Measurements from ENCODE around the gene ITGB2.

ITGB2 gene

DNA sequence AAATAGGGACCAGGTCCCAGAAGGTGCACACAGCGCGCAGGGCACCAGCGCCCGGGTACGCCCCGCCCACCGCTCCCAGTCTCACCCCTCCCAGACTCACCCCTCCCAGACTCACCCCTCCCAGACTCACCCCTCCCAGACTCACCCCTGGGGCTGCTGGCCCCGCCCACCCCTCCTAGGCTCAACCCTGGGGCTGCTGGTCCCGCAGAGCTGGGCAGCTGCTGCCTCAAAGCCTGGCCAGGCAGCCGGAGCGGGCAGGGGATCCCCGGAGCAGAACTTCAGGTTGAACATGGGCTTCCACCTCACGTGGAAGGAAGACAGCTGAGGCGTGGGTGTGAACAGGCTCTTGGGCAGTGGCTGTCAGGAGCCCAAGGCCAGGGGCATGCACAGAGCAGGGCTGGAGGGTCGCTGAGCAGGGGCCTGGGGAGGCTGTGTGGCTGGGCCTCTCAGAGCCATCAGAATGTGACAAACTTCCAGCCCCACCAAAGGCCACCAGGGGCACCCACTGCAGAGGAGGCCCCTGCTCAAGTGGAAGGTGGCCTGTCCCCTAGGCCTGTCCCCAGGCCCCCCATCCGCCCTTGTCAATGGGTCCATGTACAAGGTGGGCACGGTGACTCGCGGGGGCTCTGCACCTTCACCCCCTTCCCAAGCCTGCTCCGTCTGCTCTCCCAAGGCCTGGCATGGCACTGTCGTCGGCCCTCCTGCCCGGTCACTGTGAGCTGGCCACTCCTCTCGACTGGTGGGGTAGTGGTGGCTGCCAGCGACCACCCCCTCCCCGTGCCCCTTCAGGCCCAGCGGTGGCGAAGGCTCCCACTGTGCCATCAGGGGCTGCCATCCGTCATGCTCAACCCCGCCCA lies 82.4 kb downstream of the ITGB2 start:
- TF ChIP-seq REST (IDR thresholded peaks at IDR 0.05; ENCODE audit: insufficient read depth in 1 of 2, low read depth in 2 of 2, low read length in 2 of 2) (no peak), TAF1 (IDR thresholded peaks at IDR 0.05; ENCODE audit: borderline replicate concordance, insufficient read depth, low read length) (no peak), FOXP2 (optimal IDR thresholded peaks at IDR 0.05; ENCODE audit: borderline replicate concordance, extremely low read depth, extremely low read length, insufficient read depth) (no peak), POLR2AphosphoS5 (IDR thresholded peaks at IDR 0.05; ENCODE audit: low read depth, low read length) (no peak), SIN3A (IDR thresholded peaks at IDR 0.05; ENCODE audit: borderline replicate concordance, insufficient read depth, low read length) (no peak)

DNA sequence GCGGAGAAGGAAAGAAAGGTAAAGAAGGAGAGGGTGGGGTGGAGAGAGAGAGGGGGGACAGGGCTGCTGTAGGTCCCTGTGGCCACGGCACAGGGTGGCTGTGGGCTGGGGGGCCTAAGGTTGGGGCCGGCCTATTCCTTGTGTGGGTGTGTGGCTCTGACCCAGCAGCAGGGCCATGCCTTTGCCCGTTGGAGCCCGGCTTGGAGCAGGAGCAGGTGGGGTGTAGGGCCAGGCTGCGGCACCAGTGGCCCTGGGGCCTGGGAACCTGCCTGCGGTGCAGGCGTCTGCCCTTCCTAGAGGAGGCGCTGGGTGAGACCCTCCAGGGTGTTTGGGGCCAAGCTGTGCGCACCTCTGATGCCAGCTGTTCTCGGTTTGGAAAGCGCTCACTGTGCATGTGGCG lies 83.2 kb downstream of the ITGB2 start:
- no peak for TF ChIP-seq POLR2AphosphoS5 (IDR thresholded peaks at IDR 0.05; ENCODE audit: low read depth, low read length)
- no peak for TF ChIP-seq FOXP2 (optimal IDR thresholded peaks at IDR 0.05; ENCODE audit: borderline replicate concordance, extremely low read depth, extremely low read length, insufficient read depth)
- TF ChIP-seq SIN3A (IDR thresholded peaks at IDR 0.05; ENCODE audit: borderline replicate concordance, insufficient read depth, low read length) = no peak
- TF ChIP-seq REST (IDR thresholded peaks at IDR 0.05; ENCODE audit: insufficient read depth in 1 of 2, low read depth in 2 of 2, low read length in 2 of 2) = no peak
- TF ChIP-seq TAF1 (IDR thresholded peaks at IDR 0.05; ENCODE audit: borderline replicate concordance, insufficient read depth, low read length) = no peak

DNA sequence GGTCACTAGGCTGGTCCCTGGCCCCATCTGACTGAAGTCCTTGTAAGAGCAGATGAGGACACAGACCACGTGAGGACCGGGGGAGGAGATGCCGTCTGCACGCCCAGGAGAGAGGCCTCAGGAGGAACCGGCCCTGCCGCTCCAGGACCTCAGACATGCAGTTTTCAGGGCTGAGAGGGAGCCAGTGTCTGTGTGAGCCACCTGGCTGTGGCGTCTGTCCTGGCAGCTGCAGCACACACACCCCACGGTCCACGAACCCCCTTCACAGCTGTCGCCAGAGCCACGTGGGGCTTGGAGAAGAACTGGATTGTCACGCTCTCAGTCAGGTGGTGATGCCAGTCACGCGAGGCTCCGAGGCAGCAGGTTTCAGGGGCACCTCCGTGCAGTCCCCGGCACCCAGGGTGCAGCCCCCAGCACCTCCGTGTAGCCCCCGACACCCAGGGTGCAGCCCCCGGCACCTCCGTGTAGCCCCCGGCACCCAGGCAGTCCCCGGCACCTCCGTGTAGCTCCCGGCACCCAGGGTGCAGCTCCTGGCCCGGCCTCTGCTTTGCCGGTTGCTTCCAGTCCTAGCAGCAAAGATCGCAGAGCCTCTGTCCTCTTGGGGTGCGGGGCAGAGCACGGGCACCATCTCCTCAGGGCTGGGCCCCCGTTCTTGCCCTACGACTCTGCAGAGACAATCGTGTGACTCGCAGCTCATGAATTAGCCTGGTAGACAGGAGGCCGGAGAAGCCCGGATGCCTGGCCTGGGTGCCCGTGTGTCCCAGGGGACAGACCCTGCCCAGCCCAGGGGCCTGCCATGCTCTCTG lies 83.8 kb downstream of the ITGB2 start:
- TF ChIP-seq FOXP2 (optimal IDR thresholded peaks at IDR 0.05; ENCODE audit: borderline replicate concordance, extremely low read depth, extremely low read length, insufficient read depth) = no peak
- no peak for TF ChIP-seq SIN3A (IDR thresholded peaks at IDR 0.05; ENCODE audit: borderline replicate concordance, insufficient read depth, low read length)
- no peak for TF ChIP-seq TAF1 (IDR thresholded peaks at IDR 0.05; ENCODE audit: borderline replicate concordance, insufficient read depth, low read length)
- TF ChIP-seq POLR2AphosphoS5 (IDR thresholded peaks at IDR 0.05; ENCODE audit: low read depth, low read length) = no peak
- TF ChIP-seq REST (IDR thresholded peaks at IDR 0.05; ENCODE audit: insufficient read depth in 1 of 2, low read depth in 2 of 2, low read length in 2 of 2) = no peak

- TF ChIP-seq REST (IDR thresholded peaks at IDR 0.05; ENCODE audit: insufficient read depth in 1 of 2, low read depth in 2 of 2, low read length in 2 of 2) (no peak), SIN3A (IDR thresholded peaks at IDR 0.05; ENCODE audit: borderline replicate concordance, insufficient read depth, low read length) (no peak), TAF1 (IDR thresholded peaks at IDR 0.05; ENCODE audit: borderline replicate concordance, insufficient read depth, low read length) (no peak), POLR2AphosphoS5 (IDR thresholded peaks at IDR 0.05; ENCODE audit: low read depth, low read length) (no peak), FOXP2 (optimal IDR thresholded peaks at IDR 0.05; ENCODE audit: borderline replicate concordance, extremely low read depth, extremely low read length, insufficient read depth) (no peak)
These were observed 84.4 kb downstream of the ITGB2 start for GRCh38 chr21:44836349-44836665.

Measured in PFSK-1 (cell line).